Measurements from ENCODE around the gene PSMF1.

DNA sequence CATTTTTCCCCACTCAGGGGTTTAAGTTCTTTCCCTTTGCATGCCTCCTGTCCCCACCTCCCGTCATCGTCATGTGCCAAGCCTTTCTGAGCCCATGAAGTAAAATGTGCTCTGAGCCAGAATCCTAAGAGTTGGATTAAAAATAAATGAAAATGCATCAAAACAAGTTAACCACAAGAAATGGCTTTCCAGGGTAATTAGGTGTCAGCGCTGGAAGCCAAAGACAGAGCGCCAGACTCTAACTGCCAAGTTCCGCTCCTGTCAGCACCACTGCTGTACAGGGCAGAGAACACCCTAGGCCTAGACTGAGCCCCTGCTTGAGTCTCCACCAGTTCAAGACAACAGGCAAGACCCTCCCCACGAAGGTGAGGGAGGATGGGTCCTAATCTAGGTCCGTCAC is 79.4 kb downstream of the PSMF1 start:
- no peak for TF ChIP-seq MAZ (IDR thresholded peaks at IDR 0.05; ENCODE audit: borderline replicate concordance, low read depth, low read length)
- TF ChIP-seq, protein P1, sequence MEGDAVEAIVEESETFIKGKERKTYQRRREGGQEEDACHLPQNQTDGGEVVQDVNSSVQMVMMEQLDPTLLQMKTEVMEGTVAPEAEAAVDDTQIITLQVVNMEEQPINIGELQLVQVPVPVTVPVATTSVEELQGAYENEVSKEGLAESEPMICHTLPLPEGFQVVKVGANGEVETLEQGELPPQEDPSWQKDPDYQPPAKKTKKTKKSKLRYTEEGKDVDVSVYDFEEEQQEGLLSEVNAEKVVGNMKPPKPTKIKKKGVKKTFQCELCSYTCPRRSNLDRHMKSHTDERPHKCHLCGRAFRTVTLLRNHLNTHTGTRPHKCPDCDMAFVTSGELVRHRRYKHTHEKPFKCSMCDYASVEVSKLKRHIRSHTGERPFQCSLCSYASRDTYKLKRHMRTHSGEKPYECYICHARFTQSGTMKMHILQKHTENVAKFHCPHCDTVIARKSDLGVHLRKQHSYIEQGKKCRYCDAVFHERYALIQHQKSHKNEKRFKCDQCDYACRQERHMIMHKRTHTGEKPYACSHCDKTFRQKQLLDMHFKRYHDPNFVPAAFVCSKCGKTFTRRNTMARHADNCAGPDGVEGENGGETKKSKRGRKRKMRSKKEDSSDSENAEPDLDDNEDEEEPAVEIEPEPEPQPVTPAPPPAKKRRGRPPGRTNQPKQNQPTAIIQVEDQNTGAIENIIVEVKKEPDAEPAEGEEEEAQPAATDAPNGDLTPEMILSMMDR (conservative IDR thresholded peaks at IDR 0.05; ENCODE audit: low read depth, low read length): no peak
- TF ChIP-seq POLR2A (IDR thresholded peaks at IDR 0.05; ENCODE audit: low read depth, low read length): no peak
- TF ChIP-seq SMC3 (IDR thresholded peaks at IDR 0.05; ENCODE audit: low read depth, low read length): no peak
- TF ChIP-seq FOS (IDR thresholded peaks at IDR 0.05; ENCODE audit: low read depth, low read length): no peak
- no peak for TF ChIP-seq CEBPB (IDR thresholded peaks at IDR 0.05; ENCODE audit: low read depth, low read length)

Measured in IMR-90 (cell line).